Measurements from ENCODE around the gene SNORC. TPM values are rescaled to one million over a fixed set of nuclear protein-coding genes. Genes with fewer than 3 reads are reported as not detected.

SNORC gene
- total RNA-seq, 3 donors from 2014 or later (not counting 1 experiment from before 2014, with no cell fraction given) = 0.47 to 1.0 (median 0.98) TPM

GRCh38 chr2:232908695-232909094 lies 38.6 kb downstream of the SNORC start:
- no peak for ATAC-seq
- Mint-ChIP-seq H3K27me3 (ENCODE audit: low read depth in 2 of 2) (peaks cover 14 to 42% of the 10 kb centered on the region in 2 donors), H3K4me3 (no peak overlapping the region), H3K36me3 (no peaks in the 10 kb centered on the region), H3K9me3 (no peaks in the 10 kb centered on the region), H3K27ac (no peak overlapping the region), H3K4me1 (no peaks in the 10 kb centered on the region)
- peaks cover 6% of the 10 kb centered on the region for H3K27me3 ChIP-seq (ENCODE audit: control insufficient read depth, insufficient read depth, low read length)
- no peaks in the 10 kb centered on the region for H3K36me3 ChIP-seq (ENCODE audit: control insufficient read depth, insufficient read depth, low read length)
- intact Hi-C loops (cut with micrococcal nuclease) = no loop called here
- no peak for TF ChIP-seq CTCF (IDR thresholded peaks at IDR 0.05)
- WGBS (ENCODE audit: insufficient coverage) = 91% methylated on average over 5 of the region's 6 CpGs
- no peak overlapping the region for H3K4me3 ChIP-seq (ENCODE audit: low read length)
- no peaks in the 10 kb centered on the region for H3K4me1 ChIP-seq (ENCODE audit: control insufficient read depth, insufficient read depth, low read length)
- no peak for DNase-seq
- no peak overlapping the region for H3K27ac ChIP-seq (ENCODE audit: low read length)
- H3K9me3 ChIP-seq (ENCODE audit: control insufficient read depth, insufficient read depth, low read length) = no peaks in the 10 kb centered on the region

- peaks cover 18 to 47% of the 10 kb centered on the region in 2 donors for H3K27me3 Mint-ChIP-seq (ENCODE audit: low read depth in 2 of 2)
- no peak for DNase-seq
- no peaks in the 10 kb centered on the region for H3K36me3 Mint-ChIP-seq
- no peak for ATAC-seq
- no peak overlapping the region for H3K4me3 Mint-ChIP-seq
- TF ChIP-seq CTCF (IDR thresholded peaks at IDR 0.05) = no peak
- intact Hi-C loops (cut with micrococcal nuclease) = no loop called here
- no peak overlapping the region for H3K27ac Mint-ChIP-seq
- no peaks in the 10 kb centered on the region for H3K4me1 Mint-ChIP-seq
- H3K9me3 Mint-ChIP-seq = no peaks in the 10 kb centered on the region
- Histone ChIP-seq H3K27ac (ENCODE audit: low read length) (no peak overlapping the region), H3K27me3 (ENCODE audit: control insufficient read depth, insufficient read depth, low read length) (peaks cover 6% of the 10 kb centered on the region), H3K4me1 (ENCODE audit: control insufficient read depth, insufficient read depth, low read length) (no peaks in the 10 kb centered on the region), H3K4me3 (ENCODE audit: low read length) (no peak overlapping the region), H3K9me3 (ENCODE audit: control insufficient read depth, insufficient read depth, low read length) (no peaks in the 10 kb centered on the region), H3K36me3 (ENCODE audit: control insufficient read depth, insufficient read depth, low read length) (no peaks in the 10 kb centered on the region)
- 94% methylated on average over 4 of the region's 6 CpGs for WGBS (ENCODE audit: insufficient coverage)
Measured at GRCh38 chr2:232910376-232910775, 40.3 kb downstream of the SNORC start.

GRCh38 chr2:232911712-232912277 lies 41.7 kb downstream of the SNORC start:
- no peak overlapping the region for H3K4me3 Mint-ChIP-seq
- no peak for TF ChIP-seq CTCF (IDR thresholded peaks at IDR 0.05)
- H3K4me3 ChIP-seq (ENCODE audit: low read length) = no peak overlapping the region
- H3K27me3 Mint-ChIP-seq (ENCODE audit: low read depth in 2 of 2) = peaks cover 19 to 57% of the 10 kb centered on the region in 2 donors
- H3K4me1 Mint-ChIP-seq = no peaks in the 10 kb centered on the region
- no peak for DNase-seq
- no peaks in the 10 kb centered on the region for H3K9me3 Mint-ChIP-seq
- intact Hi-C loops (cut with micrococcal nuclease) = no loop called here
- H3K36me3 Mint-ChIP-seq = no peaks in the 10 kb centered on the region
- WGBS (ENCODE audit: insufficient coverage) = no CpG with 5 or more reads among the region's 1 CpG
- no peaks in the 10 kb centered on the region for H3K4me1 ChIP-seq (ENCODE audit: control insufficient read depth, insufficient read depth, low read length)
- H3K36me3 ChIP-seq (ENCODE audit: control insufficient read depth, insufficient read depth, low read length) = no peaks in the 10 kb centered on the region
- H3K9me3 ChIP-seq (ENCODE audit: control insufficient read depth, insufficient read depth, low read length) = no peaks in the 10 kb centered on the region
- H3K27me3 ChIP-seq (ENCODE audit: control insufficient read depth, insufficient read depth, low read length) = peaks cover 6% of the 10 kb centered on the region
- no peak overlapping the region for H3K27ac Mint-ChIP-seq
- ATAC-seq = no peak
- no peak overlapping the region for H3K27ac ChIP-seq (ENCODE audit: low read length)

GRCh38 chr2:232913903-232914302 lies 43.8 kb downstream of the SNORC start:
- DNase-seq = no peak
- 85% methylated on average over 2 of the region's 2 CpGs for WGBS (ENCODE audit: insufficient coverage)

More at GRCh38 chr2:232913903-232914302, 43.8 kb downstream of the SNORC start:
- Mint-ChIP-seq H3K36me3 (no peaks in the 10 kb centered on the region), H3K9me3 (no peaks in the 10 kb centered on the region), H3K27me3 (ENCODE audit: low read depth in 2 of 2) (peaks cover 21 to 59% of the 10 kb centered on the region in 2 donors), H3K4me3 (no peak overlapping the region), H3K4me1 (no peaks in the 10 kb centered on the region), H3K27ac (no peak overlapping the region)
- Histone ChIP-seq H3K9me3 (ENCODE audit: control insufficient read depth, insufficient read depth, low read length) (no peaks in the 10 kb centered on the region), H3K4me1 (ENCODE audit: control insufficient read depth, insufficient read depth, low read length) (no peaks in the 10 kb centered on the region), H3K36me3 (ENCODE audit: control insufficient read depth, insufficient read depth, low read length) (no peaks in the 10 kb centered on the region), H3K27ac (ENCODE audit: low read length) (no peak overlapping the region), H3K4me3 (ENCODE audit: low read length) (no peak overlapping the region), H3K27me3 (ENCODE audit: control insufficient read depth, insufficient read depth, low read length) (peaks cover 6% of the 10 kb centered on the region)
- peak in 1 of 3 donors; percentile 35 for ATAC-seq
- TF ChIP-seq CTCF (IDR thresholded peaks at IDR 0.05) = no peak
- intact Hi-C loops (cut with micrococcal nuclease) = no loop called here

Data from natural killer cell (primary cell).